ENCODE results near the gene ZNF691.

- no peak for TF ChIP-seq CTCF (IDR thresholded peaks at IDR 0.05)
- TF ChIP-seq POLR2A (IDR thresholded peaks at IDR 0.05), result no peak
Observed at GRCh38 chr1:42817976-42818375, 28.4 kb upstream of the ZNF691 start.

Data from uterus (tissue), 2 donors.